Endothelial cell of umbilical vein (primary cell): ENCODE measurements around the gene CEACAM1. TPM values are rescaled to one million over a fixed set of nuclear protein-coding genes. Genes with fewer than 3 reads are reported as not detected.

Experiments used
- BruUV-seq: library from RNA; stranded (reverse); fragments of 400-500 nt; replicated peaks from 2 replicates; lab custom pipeline; 2021; lab: Mats Ljungman, UMichigan
- CTCF ChIA-PET: fragments of 300-600, 350-600 bp; sonication (Branson Sonifier 250); formaldehyde crosslinking; loops from one replicate; lab custom pipeline; 2021; ENCODE audit warnings: antibody characterized with exemption, inconsistent platforms; lab: Charles Lee
- POLR2A ChIA-PET: fragments of 300-600, 350-600 bp; sonication (Branson Sonifier 250); formaldehyde crosslinking; loops from one replicate; lab custom pipeline; 2021; ENCODE audit warnings: antibody characterized with exemption, inconsistent platforms; lab: Charles Lee
- DNase-seq: peaks from one replicate; pipeline ENCODE4 v3.0.0-alpha.2; 2011; ENCODE audit warnings: low read depth, low spot score
- FAIRE-seq: peaks from 2 replicates; lab custom pipeline; 2011; peaks lifted over from hg19 to GRCh38; lab: Jason Lieb, UNC
- H2AFZ ChIP-seq: 2 replicates; pipeline ENCODE4 v1.6.0; 2012; ENCODE audit warnings: low read depth, low read length, control low read depth, inconsistent platforms
- H3K27ac ChIP-seq: 2 replicates; pipeline ENCODE4 v1.5.1; 2011; ENCODE audit warnings: low read depth, mild to moderate bottlenecking, control low read depth, low read length, moderate library complexity; ENCODE audit not compliant: insufficient read depth
- H3K27me3 ChIP-seq, 2 experiments: 2 replicates each; pipeline versions ENCODE4 v1.6.0 to v1.6.1; 2011; ENCODE audit warnings: low read length in 2 of 2, mixed read lengths in 1 of 2; ENCODE audit not compliant: control insufficient read depth in 2 of 2, insufficient read depth in 2 of 2
- H3K36me3 ChIP-seq, 2 experiments: 2 replicates in 1 of 2; 3 replicates in 1 of 2; pipeline ENCODE4 v1.5.1; 2011; ENCODE audit warnings: low read length in 2 of 2, mild to moderate bottlenecking in 1 of 2, moderate library complexity in 1 of 2; ENCODE audit not compliant: control insufficient read depth in 2 of 2, insufficient read depth in 2 of 2; ENCODE audit errors: extremely low read depth in 1 of 2
- H3K4me1 ChIP-seq: 3 replicates; pipeline ENCODE4 v1.5.1; 2011; ENCODE audit warnings: mild to moderate bottlenecking, low read length; ENCODE audit not compliant: control insufficient read depth, insufficient read depth; ENCODE audit errors: extremely low read depth
- H3K4me2 ChIP-seq: 2 replicates; pipeline ENCODE4 v1.6.1; 2011; ENCODE audit warnings: low read length, control low read depth, mixed read lengths; ENCODE audit not compliant: insufficient read depth
- H3K4me3 ChIP-seq, 3 experiments: fragments of 200-600 bp in 1 of 3; sonication (generic), shearing (Covaris generic) in 1 of 3; replicated peaks in 1 of 3; 2 replicates each; pipeline ENCODE4 v1.5.1; 2011 to 2016; ENCODE audit warnings: control low read depth in 3 of 3, low read length in 3 of 3, mild to moderate bottlenecking in 2 of 3, inconsistent platforms in 1 of 3, low read depth in 1 of 3, moderate library complexity in 1 of 3; ENCODE audit not compliant: insufficient read depth in 1 of 3
- H3K79me2 ChIP-seq: 2 replicates; pipeline ENCODE4 v1.6.0; 2012; ENCODE audit warnings: low read length, inconsistent platforms; ENCODE audit not compliant: control insufficient read depth, insufficient read depth
- H3K9ac ChIP-seq: replicated peaks from 2 replicates; pipeline ENCODE3; 2011; ENCODE audit warnings: low read length, control low read depth; ENCODE audit not compliant: insufficient read depth; ENCODE audit errors: extremely low read depth
- H3K9me1 ChIP-seq: replicated peaks from 3 replicates; pipeline ENCODE4 v1.6.0; 2011; ENCODE audit warnings: mild to moderate bottlenecking, low read length; ENCODE audit not compliant: control insufficient read depth, insufficient read depth; ENCODE audit errors: extremely low read depth
- H3K9me3 ChIP-seq: replicated peaks from 2 replicates; pipeline ENCODE4 v1.5.1; 2012; ENCODE audit warnings: low read length, inconsistent platforms; ENCODE audit not compliant: control insufficient read depth, insufficient read depth
- H4K20me1 ChIP-seq: replicated peaks from 2 replicates; pipeline ENCODE3; 2011; ENCODE audit warnings: mild to moderate bottlenecking, low read length; ENCODE audit not compliant: control insufficient read depth, insufficient read depth; ENCODE audit errors: extremely low read depth
- CTCF ChIP-seq, 2 donors: IDR thresholded peaks; 1 replicate in 1 of 2; 2 replicates in 1 of 2; pipeline ENCODE4 v1.5.1; 2011; ENCODE audit warnings: low read length in 2 of 2, mild to moderate bottlenecking in 2 of 2, moderate library complexity in 2 of 2, control low read depth in 1 of 2, inconsistent platforms in 1 of 2, low read depth in 1 of 2; ENCODE audit not compliant: insufficient read depth in 1 of 2; ENCODE audit errors: extremely low read depth in 1 of 2
- EZH2 ChIP-seq: IDR thresholded peaks from 2 replicates; pipeline ENCODE4 v1.6.1; 2012; ENCODE audit warnings: borderline replicate concordance, low read depth, mild to moderate bottlenecking, moderate library complexity, low read length, inconsistent platforms; ENCODE audit not compliant: severe bottlenecking
- FOS ChIP-seq: IDR thresholded peaks from 2 replicates; pipeline ENCODE4 v1.6.1; 2011; ENCODE audit warnings: mild to moderate bottlenecking, low read length, moderate library complexity, borderline replicate concordance; ENCODE audit not compliant: insufficient read depth
- MYC ChIP-seq: IDR thresholded peaks from one replicate; pipeline ENCODE4 v1.6.1; 2011; ENCODE audit warnings: mild to moderate bottlenecking, low read depth, low read length
- POLR2A ChIP-seq: IDR thresholded peaks from 2 replicates; pipeline ENCODE4 v1.6.1; 2012; ENCODE audit warnings: low read depth, mild to moderate bottlenecking, control low read depth, low read length
- POLR2AphosphoS5 ChIP-seq: IDR thresholded peaks from 2 replicates; pipeline ENCODE4 v1.6.1; 2012; ENCODE audit warnings: low read depth, mild to moderate bottlenecking, control low read depth, low read length, moderate library complexity; ENCODE audit not compliant: insufficient read depth
- dilution Hi-C: fragments of 300-500 bp; cut with MboI; formaldehyde crosslinking; loops from one replicate; pipeline ENCODE4 v1.15.0; 2019; ENCODE audit warnings: low sequenced_read_pairs; ENCODE audit not compliant: extremely low pct_ligation_motif_present
- intact Hi-C: fragments of 100-400 bp; cut with micrococcal nuclease; formaldehyde crosslinking; loops from one replicate; pipeline ENCODE4 v1.10.0; 2022
- polyA plus RNA-seq, 4 experiments: library from polyadenylated mRNA; depleted of rRNA in 3 of 4; stranded (reverse) in 3 of 4; unstranded in 1 of 4; fragments of >200 nt; gene quantifications; 2 replicates each; pipeline versions ENCODE4 v1.2.1 to v1.2.3, GENCODE V29; 2011 to 2012; ENCODE audit warnings: missing spikeins in 1 of 4
- total RNA-seq: library from RNA; stranded (reverse); gene quantifications from 2 replicates; pipeline ENCODE4 v1.2.3, GENCODE V29; 2021

CEACAM1 gene
- total and polyA plus RNA-seq, 2 donors (not counting 3 experiments of a cell fraction or from before 2014, with no cell fraction given) = 3.5 to 3.6 TPM

GRCh38 chr19:42571116-42571515 lies 42.8 kb upstream of the CEACAM1 start:
- CTCF ChIA-PET = interaction anchor here (0.7 kb wide), 1 partner anchor 91 kb away, joined by 3 read pairs; no protein-coding TSS in a partner anchor
- intact Hi-C loops = no loop called here
- FAIRE-seq = no peak

GRCh38 chr19:42569193-42569592 lies 40.9 kb upstream of the CEACAM1 start:
- H3K4me3 ChIP-seq = no peak overlapping the region
- no peaks in the 10 kb centered on the region for H3K4me1 ChIP-seq
- no peaks in the 10 kb centered on the region for H4K20me1 ChIP-seq
- H3K36me3 ChIP-seq = no peaks in the 10 kb centered on the region
- FAIRE-seq (no peak), DNase-seq (no peak)
- no peak overlapping the region for H3K9ac ChIP-seq
- no peaks in the 10 kb centered on the region for H3K27me3 ChIP-seq
- no peaks in the 10 kb centered on the region for H3K9me3 ChIP-seq
- intact Hi-C loops (no loop called here), dilution Hi-C loops (no loop called here)
- no peaks in the 10 kb centered on the region for H3K79me2 ChIP-seq
- H3K27ac ChIP-seq = no peak overlapping the region
- H3K9me1 ChIP-seq = no peaks in the 10 kb centered on the region
- ChIA-PET POLR2A (no interaction called here), CTCF (no interaction called here)
- no TSS peak for BruUV-seq
- no peak overlapping the region for H3K4me2 ChIP-seq
- TF ChIP-seq EZH2 (no peak), FOS (no peak), CTCF (IDR thresholded peaks at IDR 0.05; ENCODE audit: extremely low read depth in 1 of 2, insufficient read depth in 1 of 2, low read depth in 1 of 2, low read length in 2 of 2) (no peak), POLR2AphosphoS5 (no peak), POLR2A (no peak), MYC (no peak)
- H2AFZ ChIP-seq = no peak overlapping the region

More at GRCh38 chr19:42571116-42571515, 42.8 kb upstream of the CEACAM1 start:
- no peak overlapping the region for H3K4me3 ChIP-seq
- no peaks in the 10 kb centered on the region for H3K9me1 ChIP-seq
- BruUV-seq = no TSS peak
- no peaks in the 10 kb centered on the region for H4K20me1 ChIP-seq
- TF ChIP-seq POLR2A = no peak
- no peak for TF ChIP-seq POLR2AphosphoS5
- TF ChIP-seq EZH2 = no peak
- TF ChIP-seq CTCF (IDR thresholded peaks at IDR 0.05; ENCODE audit: extremely low read depth in 1 of 2, insufficient read depth in 1 of 2, low read depth in 1 of 2, low read length in 2 of 2) = no peak
- dilution Hi-C loops = no loop called here
- no peaks in the 10 kb centered on the region for H3K79me2 ChIP-seq
- POLR2A ChIA-PET = no interaction called here
- no peak overlapping the region for H3K27ac ChIP-seq
- H3K4me1 ChIP-seq = no peaks in the 10 kb centered on the region
- H3K4me2 ChIP-seq = no peak overlapping the region
- H2AFZ ChIP-seq = no peak overlapping the region
- DNase-seq = no peak
- no peak overlapping the region for H3K9ac ChIP-seq
- H3K27me3 ChIP-seq = no peaks in the 10 kb centered on the region
- H3K9me3 ChIP-seq = no peaks in the 10 kb centered on the region
- no peaks in the 10 kb centered on the region for H3K36me3 ChIP-seq
